ENCODE data around the gene ZNF532. TPM values are rescaled to one million over a fixed set of nuclear protein-coding genes. Genes with fewer than 3 reads are reported as not detected.

ZNF532 gene
- total RNA-seq, 4 donors from 2014 or later, result 54.7 to 124 (median 91.2) TPM

- ATAC-seq (peak; percentile 61 to 80), DNase-seq (no peak)
- Histone ChIP-seq H3K27ac (peak overlapping the region; percentile 76 to 88 (median 82)), H3K4me3 (no peak overlapping the region), H3K36me3 (no peaks in the 10 kb centered on the region), H3K4me1 (peaks cover 37 to 38% of the 10 kb centered on the region in 2 donors), H3K27me3 (no peaks in the 10 kb centered on the region), H3K9me3 (no peaks in the 10 kb centered on the region)
- intact Hi-C loops (cut with DNase I; ENCODE audit: low total_unique reads), result no loop called here
- in situ Hi-C loops (cut with MboI; ENCODE audit: low sequenced_read_pairs in 4 of 4), result loop anchor here in 1 of 4 donors (25.0 kb wide), 1 partner anchor 107 kb away; the partner anchor contains the start of gene SEC11C
- TF ChIP-seq CTCF (IDR thresholded peaks at IDR 0.05 in 4 of 5, conservative IDR thresholded peaks at IDR 0.05 in 1 of 5) (no peak), POLR2A (IDR thresholded peaks at IDR 0.05) (no peak)
These were observed 165.2 kb downstream of the ZNF532 start for GRCh38 chr18:59029663-59030429.

- Histone ChIP-seq H3K27me3 (no peaks in the 10 kb centered on the region), H3K36me3 (no peaks in the 10 kb centered on the region), H3K9me3 (no peaks in the 10 kb centered on the region), H3K4me1 (peaks cover 23 to 25% of the 10 kb centered on the region in 2 donors), H3K4me3 (no peak overlapping the region), H3K27ac (peak overlapping the region; percentile 76 to 88 (median 82))
- no peak for ATAC-seq
- in situ Hi-C loops (cut with MboI; ENCODE audit: low sequenced_read_pairs in 4 of 4) (loop anchor here in 1 of 4 donors (25.0 kb wide), 1 partner anchor 105 kb away; the partner anchor contains the start of gene SEC11C), intact Hi-C loops (cut with DNase I; ENCODE audit: low total_unique reads) (no loop called here)
- TF ChIP-seq CTCF (IDR thresholded peaks at IDR 0.05 in 4 of 5, conservative IDR thresholded peaks at IDR 0.05 in 1 of 5) (no peak), POLR2A (IDR thresholded peaks at IDR 0.05) (no peak)
- DNase-seq, result no peak
These were observed 167.6 kb downstream of the ZNF532 start for GRCh38 chr18:59032308-59032707.

GRCh38 chr18:59033359-59033758, 168.7 kb downstream of the ZNF532 start:
- H3K9me3 ChIP-seq, result no peaks in the 10 kb centered on the region
- peaks cover 18 to 21% of the 10 kb centered on the region in 2 donors for H3K4me1 ChIP-seq
- no peak overlapping the region for H3K4me3 ChIP-seq
- no peak overlapping the region for H3K27ac ChIP-seq
- H3K36me3 ChIP-seq, result no peaks in the 10 kb centered on the region
- ATAC-seq, result no peak
- DNase-seq, result no peak
- no peak for TF ChIP-seq CTCF (IDR thresholded peaks at IDR 0.05 in 4 of 5, conservative IDR thresholded peaks at IDR 0.05 in 1 of 5)
- no peak for TF ChIP-seq POLR2A (IDR thresholded peaks at IDR 0.05)
- in situ Hi-C loops (cut with MboI; ENCODE audit: low sequenced_read_pairs in 4 of 4), result loop anchor here in 1 of 4 donors (25.0 kb wide), 1 partner anchor 104 kb away; the partner anchor contains the start of gene SEC11C
- intact Hi-C loops (cut with DNase I; ENCODE audit: low total_unique reads), result no loop called here
- H3K27me3 ChIP-seq, result no peaks in the 10 kb centered on the region

GRCh38 chr18:59033974-59034373, 169.3 kb downstream of the ZNF532 start:
- in situ Hi-C loops (cut with MboI; ENCODE audit: low sequenced_read_pairs in 4 of 4) (loop anchor here in 1 of 4 donors (25.0 kb wide), 1 partner anchor 103 kb away; the partner anchor contains the start of gene SEC11C), intact Hi-C loops (cut with DNase I; ENCODE audit: low total_unique reads) (no loop called here)
- DNase-seq, result no peak
- Histone ChIP-seq H3K36me3 (no peaks in the 10 kb centered on the region), H3K4me3 (no peak overlapping the region), H3K4me1 (peaks cover 18 to 21% of the 10 kb centered on the region in 2 donors), H3K27me3 (no peaks in the 10 kb centered on the region), H3K27ac (no peak overlapping the region), H3K9me3 (no peaks in the 10 kb centered on the region)
- no peak for TF ChIP-seq CTCF (IDR thresholded peaks at IDR 0.05 in 4 of 5, conservative IDR thresholded peaks at IDR 0.05 in 1 of 5)
- ATAC-seq, result no peak

Measured in gastrocnemius medialis (tissue), 4 donors.